PC-9 (cell line): ENCODE results near the gene BCR.

Source experiments
- CTCF ChIP-seq: fragments of 200-600 bp; sonication (generic); conservative IDR thresholded peaks from 2 replicates; pipeline ENCODE4 v1.6.1; 2017; ENCODE audit warnings: mixed run types, antibody characterized with exemption, mild to moderate bottlenecking, moderate library complexity
- EZH2 ChIP-seq: fragments of 200-600 bp; sonication (generic); IDR thresholded peaks from 2 replicates; pipeline ENCODE4 v1.8.0; 2017; ENCODE audit warnings: antibody characterized with exemption, low read depth

- no peak for TF ChIP-seq CTCF
- TF ChIP-seq EZH2: no peak
Observed at GRCh38 chr22:23204541-23205157, 24.3 kb downstream of the BCR start.
